HG03280 (cell line): ENCODE results near the gene LIPT1.
"Not testable (repeated sequence)": the region's sequence is repeated elsewhere in the genome, so short reads cannot be mapped to it uniquely, and the experiment has no call there.

Experiments
- ATAC-seq: cut with Tn5 transposase; IDR thresholded peaks from one replicate; pipeline ENCODE4 v1.9.1; 2021; ENCODE audit warnings: mild to moderate bottlenecking, moderate library complexity; ENCODE audit not compliant: unreplicated experiment

Gene LIPT1

DNA sequence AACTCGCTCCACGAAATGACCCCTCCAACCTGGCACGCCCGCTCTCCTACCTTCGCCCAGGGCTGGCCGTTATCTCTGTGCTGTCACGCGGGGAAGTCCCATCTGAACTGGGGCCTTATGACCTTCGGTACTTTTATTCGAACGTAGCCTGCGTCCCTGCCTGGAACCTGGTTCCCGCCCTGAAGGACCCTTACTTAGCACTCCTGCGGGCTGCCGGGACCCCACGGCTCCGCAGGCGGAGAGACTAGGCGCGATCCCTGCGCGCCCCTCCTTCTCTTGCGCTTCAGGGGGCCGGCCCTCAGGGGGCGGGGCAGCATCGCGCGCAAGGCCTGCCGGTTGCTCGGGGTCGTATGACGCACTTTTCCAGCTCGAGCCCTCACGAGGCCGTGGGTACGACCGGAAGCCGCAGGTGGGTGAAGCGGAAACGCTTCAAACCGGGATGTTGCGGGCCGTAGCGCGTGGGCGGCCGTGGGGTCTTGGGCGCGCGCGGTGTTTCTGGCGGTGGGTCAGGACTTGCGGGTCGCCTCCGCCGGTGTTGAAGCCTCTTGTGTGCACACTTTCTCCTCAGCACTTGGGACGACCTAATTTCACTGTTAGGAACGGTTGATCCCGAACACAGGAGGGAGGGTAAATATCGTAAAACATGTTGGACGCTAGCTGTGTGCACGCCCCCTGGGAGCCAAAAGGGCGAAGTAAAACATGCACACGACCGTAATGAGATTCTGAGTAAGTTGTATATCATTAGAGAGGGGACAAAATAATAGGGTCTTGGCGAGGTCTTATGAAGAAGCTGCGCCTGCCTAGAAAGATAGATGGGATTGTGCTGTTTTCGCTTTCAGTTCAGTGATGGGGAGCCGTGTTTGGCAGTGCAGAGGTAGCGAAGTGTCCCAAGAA lies at the start of gene LIPT1, which contains the start of gene TSGA10:
Gene LIPT1, plus strand, starts transcription at position 325 of the 894 bp plus-strand sequence. CDS start 6,991 bp downstream, outside the sequence.
Gene TSGA10, minus strand, starts transcription at position 300 of the 894 bp plus-strand sequence. CDS start 45,503 bp downstream, outside the sequence.
- ATAC-seq: peak; percentile 98

DNA sequence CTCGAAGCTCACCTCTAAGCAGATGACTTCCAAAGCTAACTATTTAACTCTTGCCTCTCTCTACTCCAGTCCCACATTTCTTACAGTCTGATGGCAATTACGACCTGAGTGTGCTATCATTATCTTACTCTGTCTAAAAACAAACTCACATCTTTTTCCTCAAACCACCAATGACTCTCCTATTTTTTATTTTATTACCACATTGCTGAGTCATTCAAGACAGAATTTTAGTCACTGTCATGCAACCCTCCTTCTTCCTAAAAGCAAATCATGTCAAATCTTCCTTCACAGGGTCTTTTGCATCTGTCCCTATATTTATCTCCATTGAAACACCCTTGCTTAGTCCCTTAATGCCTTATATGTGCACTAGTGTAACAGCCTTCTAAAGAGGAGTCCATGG lies 47.9 kb upstream of the LIPT1 start:
- ATAC-seq: no peak

DNA sequence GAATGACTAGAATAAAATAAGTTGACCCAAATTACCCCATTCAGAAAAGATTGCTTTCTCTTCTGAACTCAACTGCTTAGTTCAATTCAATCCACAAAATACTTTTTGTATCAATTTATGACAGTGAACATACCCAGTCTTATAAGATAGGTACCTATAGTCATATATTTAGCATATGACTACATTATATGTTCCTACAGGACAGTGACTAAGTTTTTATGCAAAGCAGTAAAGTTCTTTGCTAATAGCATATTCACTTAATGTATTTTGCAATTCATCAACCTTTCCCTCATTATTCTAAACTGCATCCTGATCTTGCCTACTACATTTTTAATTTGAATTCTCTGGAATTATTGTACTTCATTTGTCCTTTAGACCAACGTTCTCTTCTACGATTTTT lies 43.5 kb upstream of the LIPT1 start:
- no peak for ATAC-seq

DNA sequence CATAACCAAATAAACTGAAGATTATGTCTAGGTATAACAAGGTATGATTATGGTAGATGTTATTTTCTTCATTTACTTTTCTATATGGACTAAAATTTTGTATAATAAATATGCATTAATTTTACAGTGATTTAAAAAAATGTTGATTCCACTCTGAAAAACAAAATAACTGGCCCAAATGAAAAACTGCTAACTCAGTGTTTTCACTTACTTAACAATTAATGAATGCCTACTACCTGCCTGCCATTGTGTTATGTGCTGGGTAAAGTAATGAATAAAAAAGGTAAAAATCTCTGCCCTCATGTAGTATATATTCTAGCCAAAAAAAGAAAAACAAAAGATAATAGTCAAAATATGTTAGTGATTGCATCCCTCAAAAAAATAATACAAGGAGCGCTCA lies 42.8 kb upstream of the LIPT1 start:
- ATAC-seq: no peak

DNA sequence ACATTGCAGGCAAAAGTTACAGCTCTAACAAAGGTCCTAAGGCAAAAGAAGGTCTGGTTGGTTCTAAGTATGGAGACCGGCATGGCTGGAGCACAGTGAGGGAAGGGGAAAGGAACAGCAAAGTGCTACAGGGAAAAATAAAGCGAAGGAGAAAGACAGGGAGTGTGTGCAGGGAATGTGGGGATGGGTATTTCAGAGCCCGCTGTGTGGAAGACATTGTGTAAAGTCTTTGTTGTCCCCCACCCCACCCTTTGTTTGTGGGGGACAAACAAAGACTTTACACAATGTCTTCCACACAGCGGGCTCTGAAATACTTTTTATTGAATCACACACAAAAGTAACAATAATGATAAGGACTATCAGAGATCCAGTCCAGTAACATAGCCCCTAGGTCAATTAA lies 42.1 kb upstream of the LIPT1 start:
- no peak for ATAC-seq

DNA sequence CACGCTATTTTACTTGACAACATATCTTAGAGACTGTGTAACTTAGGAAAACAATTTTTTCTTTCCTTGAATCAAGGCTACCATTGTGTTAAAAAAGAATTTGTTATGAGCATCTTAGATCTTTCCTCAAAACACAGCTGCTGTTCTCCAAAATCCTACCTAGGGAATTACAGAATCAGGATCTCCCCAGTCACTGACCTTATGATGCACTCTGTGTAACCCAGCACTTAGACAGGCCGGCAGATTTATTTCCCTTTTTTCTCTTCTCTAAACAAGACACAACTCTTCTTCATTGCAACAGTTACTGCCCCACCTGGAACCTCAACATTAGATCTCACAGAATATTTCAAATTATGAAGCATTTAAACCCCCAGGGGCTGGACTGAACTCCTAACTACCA lies 26.8 kb upstream of the LIPT1 start:
- no peak for ATAC-seq

DNA sequence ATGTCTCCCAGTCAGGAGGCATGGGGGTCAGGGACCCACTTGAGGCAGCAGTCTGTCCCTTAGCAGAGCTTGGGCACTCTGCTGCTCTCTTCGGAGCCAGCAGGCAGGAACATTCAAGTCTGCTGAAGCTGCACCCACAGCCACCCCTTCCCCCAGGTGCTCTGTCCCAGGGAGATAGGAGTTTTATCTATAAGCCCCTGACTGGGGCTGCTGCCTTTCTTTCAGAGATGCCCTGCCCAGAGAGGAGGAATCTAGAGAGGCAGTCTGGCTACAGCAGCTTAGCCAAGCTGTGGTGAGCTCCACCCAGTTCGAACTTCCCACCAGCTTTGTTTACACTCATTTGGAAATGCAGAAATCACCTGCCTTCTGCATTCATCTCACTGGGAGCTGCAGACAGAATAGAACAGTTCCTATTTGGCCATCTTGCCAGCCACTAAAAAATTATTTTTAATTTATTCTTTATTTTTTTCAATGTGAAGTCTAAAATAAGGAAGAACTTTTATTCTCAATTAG lies 19.7 kb upstream of the LIPT1 start:
- ATAC-seq: not testable (repeated sequence)

DNA sequence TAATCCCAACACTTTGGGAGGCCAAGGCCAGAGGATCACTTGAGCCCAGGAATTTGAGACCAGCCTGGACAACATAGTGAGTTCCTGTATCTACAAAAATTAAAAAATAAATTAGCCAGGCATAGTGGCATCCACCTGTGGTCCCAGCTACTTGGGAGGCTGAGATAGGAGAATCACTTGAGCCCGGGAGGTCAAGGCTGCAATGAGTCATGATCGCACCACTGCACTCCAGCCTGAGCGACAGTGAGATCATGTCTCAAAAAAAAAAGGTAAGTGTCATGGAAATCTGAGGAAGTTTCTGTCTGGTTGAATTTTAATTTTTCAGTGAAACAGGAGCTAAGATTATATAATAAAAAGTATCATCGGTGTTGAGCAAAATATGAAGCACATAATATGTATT lies 15.8 kb upstream of the LIPT1 start:
- no peak for ATAC-seq

DNA sequence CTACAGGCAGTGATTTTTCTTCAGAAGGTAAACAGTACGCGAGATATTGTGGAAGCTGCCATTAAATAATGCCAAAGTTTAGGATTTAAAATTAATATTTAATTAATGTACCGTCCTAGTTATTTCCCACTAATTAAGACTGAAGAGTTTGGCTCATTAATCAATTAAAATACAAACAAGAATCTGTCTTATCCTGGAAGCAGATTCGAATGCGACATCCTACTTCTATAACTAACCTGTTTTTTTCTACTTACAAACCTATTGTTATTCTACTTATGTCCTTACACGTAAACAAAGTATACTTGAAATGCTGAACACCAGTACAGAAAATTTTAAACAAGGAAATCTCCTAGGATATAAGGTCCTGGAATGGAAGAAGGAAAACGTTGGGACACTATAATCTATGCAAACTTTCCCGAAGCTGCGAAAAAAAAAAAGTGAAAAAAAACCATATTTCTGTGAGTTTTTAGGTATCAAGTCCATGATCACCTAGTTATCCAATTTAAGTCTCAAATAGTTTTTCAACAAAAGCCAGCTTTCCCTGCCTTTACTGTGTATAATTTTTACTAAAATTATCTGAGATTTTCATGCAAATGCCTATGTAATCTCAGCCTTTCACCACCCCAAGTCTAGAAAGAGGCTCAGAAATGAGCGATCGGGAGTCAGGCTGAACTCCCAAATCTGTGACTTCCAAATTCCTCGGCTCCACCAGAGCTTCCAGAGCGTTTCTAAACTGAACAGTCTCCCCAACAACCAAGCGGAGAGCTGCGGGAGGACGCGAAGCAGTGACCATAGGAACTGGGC lies 14.5 kb upstream of the LIPT1 start:
- ATAC-seq: no peak

DNA sequence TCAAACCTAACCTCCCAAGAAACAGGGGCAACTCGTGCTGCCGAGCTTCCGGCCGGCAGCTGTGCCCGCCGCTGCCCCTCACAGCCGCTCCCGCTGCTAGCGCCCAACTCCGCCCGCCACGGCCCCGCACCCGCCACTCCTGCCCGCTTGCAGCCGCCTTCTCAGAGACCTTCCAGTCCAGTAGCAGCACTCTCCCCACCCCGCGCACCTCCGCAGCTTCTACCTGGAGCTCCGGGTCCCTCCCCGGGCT lies 14.0 kb upstream of the LIPT1 start:
- no peak for ATAC-seq

DNA sequence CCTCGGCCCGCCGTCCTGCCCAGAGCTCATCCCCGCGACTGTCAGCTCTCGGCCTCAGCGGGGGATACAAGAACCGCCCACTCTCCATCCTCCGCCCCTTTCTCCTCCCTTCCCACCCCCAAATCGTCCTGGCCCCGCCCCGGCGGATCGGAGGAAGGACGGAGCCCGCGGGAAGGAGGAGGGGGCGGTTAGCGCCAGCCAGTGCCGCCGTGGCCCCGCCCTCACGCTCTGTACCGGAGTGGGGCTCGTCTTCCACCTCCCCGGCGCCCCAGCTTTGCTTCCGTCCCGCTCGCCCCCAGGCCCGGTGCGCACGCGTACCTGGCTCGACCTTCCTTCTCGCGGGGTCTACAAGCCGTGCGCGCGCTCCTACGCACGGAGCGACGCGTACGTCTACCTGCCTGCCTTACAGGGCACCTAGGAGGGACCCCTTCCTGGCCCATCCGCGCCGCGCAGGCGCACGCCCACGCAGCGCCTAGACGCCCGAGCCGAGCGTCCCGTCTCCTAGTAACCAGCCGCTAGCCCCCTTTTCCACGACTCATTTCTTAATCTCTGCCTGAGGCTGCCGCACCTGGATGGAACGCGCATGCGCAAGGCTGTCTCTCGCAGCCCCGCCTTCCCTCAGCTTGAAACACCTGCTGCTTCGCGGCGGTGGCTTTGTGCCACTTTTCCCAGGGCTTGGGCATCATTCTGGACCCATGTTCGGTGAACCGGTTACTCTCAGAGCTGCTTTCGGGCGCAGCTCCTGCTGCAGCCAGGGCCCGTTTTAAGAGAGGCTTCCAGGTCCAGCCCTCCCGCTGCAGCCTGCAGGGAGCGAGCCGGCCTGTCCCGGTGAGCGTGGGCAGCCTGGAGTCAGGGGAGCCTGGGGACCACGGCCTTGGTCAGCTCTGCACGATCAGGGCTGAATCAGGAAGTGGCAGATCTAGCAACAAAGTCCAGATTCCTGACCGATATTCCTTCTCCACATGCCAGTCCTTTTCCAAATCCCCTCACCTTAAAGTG lies 13.4 kb upstream of the LIPT1 start, which contains the start of gene C2orf15:
Gene C2orf15, plus strand, starts transcription at position 598 of the 999 bp plus-strand sequence. CDS start 8,852 bp downstream, outside the sequence.
- ATAC-seq: peak; percentile 89

DNA sequence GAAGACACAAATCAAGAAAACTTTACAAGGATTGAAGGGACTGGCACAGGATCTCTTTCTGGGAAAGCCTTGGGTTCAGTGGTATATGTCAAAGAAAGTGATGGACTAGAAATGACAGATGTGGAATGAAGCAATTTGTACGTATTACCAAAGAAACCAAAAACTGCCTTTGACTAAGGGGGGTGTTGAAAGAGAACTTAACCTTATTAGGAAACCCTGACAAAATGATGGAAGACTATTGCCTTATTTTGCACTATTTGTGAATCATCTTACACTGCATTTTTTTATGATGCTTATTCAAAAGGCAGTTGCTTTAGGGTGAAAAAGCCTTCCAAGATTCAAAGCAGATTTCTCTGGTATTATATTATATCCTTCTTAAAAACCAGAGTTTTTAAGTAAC lies 4.1 kb upstream of the LIPT1 start:
- no peak for ATAC-seq

DNA sequence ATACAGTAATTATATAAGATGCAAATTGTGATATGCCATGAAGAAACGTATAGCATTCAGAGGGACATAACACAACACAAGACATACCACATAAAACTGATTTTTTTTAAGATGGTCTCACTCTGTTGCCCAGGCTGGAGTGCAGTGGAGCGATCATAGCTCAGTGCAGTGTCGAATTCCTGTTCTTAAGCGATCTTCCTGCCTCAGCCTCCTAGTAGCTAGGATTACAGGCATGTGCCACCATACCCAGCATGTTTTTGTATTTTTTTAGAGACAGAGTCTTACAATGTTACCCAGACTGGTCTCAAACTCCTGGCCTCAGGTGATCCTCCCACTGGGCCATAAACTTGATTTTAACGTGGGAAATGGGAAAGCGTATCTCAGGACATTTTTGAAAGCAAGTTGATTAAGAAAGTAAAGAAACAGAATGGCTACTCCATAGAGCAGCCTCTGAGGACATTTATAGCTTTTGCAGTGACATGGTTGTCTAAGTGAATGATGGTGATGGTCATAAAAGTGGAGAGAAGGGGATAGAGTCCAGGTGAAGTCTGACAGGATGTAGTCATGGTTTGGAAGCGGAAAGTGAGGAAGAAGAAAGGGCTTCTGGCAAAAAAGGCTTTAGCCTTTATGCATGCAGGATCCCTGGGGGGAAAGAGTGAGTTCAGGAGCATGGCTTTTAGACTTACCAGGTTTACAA lies 2.4 kb upstream of the LIPT1 start:
- no peak for ATAC-seq

DNA sequence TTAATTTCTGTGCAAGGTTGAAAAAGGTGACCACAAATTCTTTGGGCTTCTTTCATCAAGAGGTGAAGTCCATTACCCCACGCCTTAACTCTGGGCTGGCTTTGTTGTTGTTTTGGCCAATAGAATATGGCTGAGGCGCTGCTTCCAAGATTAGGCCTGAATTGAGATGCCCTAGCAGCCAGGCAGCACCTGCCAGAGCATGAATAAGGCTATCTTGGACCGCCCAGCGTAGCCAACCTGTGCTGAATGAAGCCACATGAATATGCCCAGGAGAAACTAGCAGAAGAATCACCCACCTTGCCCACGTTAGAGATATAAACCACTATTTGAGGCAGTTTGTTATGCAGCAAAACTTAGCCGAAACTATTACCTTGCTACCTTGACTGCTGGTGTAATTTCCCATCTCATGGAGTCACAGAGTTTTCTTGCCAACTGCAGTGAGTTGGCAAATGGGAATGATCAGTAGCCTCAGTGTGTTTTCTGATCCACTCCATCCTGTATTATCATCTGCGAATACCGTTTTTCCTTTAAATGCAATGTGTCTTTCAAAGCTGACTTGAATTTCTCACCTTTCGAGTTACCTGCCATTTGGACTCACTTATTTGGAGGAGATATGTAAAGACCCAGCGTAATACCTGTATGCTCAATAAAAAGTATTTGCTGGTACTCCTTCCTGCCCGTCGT lies 704 bp upstream of the LIPT1 start:
- no peak for ATAC-seq

DNA sequence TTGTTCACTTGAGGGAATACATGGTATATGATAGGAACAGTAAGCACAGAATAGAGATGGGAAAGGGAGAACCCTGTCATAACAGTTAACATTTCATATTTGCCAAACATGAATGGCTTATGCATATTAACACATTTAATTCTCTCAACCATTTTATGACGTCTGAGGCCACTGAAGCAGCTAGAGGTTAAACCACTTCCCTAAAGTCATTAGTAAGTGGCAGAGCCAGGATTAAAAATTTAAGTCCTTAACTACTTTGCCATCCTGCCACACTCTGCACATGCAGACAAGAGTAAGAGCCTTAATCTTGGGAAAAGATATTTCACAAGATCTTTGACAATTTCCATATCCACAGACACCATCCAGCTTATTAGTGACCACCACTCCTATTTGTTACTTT lies 2.1 kb downstream of the LIPT1 start:
- no peak for ATAC-seq

DNA sequence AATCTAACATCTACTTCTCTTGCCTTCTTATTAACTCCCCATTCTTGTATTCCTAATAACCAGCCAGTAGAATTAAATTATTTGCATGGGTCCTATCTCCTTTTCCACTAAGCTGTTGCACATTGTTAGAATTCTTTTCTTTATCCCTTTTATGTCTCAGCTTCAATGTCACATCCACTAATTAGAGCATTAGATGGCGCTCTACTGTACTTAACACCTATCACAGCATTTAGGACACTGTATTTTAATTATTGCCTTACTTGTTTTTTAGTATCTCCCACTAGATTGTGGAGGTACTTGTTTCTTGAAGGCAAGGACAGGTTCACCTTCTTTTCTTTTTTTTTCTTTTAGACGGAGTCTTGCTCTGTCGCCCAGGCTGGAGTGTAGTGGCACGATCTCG lies 3.8 kb downstream of the LIPT1 start:
- no peak for ATAC-seq

DNA sequence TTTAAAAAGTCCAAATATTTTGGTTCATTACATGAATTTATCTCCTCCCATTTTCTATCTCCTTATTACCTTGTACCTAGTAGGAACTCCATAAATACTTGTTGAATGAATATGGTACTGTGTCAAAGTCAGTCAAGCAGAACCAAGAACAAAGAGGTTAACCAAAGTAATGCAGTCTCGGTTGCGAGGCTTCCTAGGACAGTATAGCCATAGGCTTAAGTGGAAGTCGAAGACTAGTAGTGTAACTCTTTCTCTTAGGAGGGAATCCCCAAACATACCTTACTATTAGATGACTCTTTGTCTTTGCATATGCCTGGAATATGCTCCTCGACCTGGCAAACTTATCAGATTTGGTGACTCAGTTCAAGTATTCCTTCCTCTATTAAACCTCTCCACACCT lies 4.8 kb downstream of the LIPT1 start:
- no peak for ATAC-seq

DNA sequence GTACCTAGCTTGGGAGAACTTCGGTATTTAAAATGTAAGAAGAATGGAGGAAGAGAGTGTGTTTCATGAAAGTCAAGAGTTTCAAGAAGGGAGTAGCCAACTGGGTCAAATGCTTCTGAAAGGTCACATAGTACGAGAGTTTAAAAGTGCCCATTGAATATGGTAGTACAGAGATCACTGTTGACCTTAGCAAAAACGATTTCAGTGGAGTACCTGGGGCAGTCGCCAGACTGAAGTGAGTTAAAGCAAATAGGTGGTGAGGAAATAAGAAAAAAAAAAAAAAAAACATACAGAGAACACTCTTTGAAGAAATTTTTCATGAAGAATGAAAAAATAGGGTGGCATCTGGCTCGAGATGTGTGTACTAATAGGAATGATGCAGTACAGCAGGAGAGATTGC lies 11.5 kb downstream of the LIPT1 start:
- ATAC-seq: no peak

DNA sequence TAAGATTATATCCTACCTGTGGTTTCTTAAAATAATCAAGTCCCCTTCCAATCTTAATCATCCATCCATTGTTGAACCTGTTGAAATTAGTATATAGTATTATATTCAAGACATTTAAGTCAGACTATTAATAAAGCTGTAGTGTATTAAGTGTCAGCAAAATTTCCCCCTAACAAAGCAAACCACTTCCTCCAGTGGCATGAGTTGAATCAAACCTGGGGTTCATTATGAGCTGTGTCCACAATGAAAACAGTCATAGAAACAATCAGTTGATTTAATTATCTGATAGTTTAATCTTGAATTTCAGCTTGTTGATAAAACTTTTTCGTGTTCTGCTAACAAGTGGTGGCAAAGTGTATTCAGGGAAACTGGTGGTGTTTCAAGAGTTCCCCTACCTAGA lies 14.8 kb downstream of the LIPT1 start:
- ATAC-seq: no peak
